SU-DHL-6 (cell line): ENCODE data around the gene ACVR1.

Experiments
- EZH2phosphoT487 ChIP-seq: fragments of 200-600 bp; sonication (generic), shearing (Covaris generic); conservative IDR thresholded peaks from 2 replicates; pipeline ENCODE4 v1.6.1; 2018; ENCODE audit warnings: mild to moderate bottlenecking, antibody characterized with exemption, low read length, moderate library complexity, mixed read lengths
- TF ChIP-seq, protein P1 (sequence below): fragments of 200-600 bp; sonication (generic); IDR thresholded peaks from one replicate; pipeline ENCODE4 v1.5.1; 2017; ENCODE audit warnings: antibody characterized with exemption, mild to moderate bottlenecking, low read length, moderate library complexity; ENCODE audit not compliant: insufficient read depth, poor library complexity, severe bottlenecking

DNA sequence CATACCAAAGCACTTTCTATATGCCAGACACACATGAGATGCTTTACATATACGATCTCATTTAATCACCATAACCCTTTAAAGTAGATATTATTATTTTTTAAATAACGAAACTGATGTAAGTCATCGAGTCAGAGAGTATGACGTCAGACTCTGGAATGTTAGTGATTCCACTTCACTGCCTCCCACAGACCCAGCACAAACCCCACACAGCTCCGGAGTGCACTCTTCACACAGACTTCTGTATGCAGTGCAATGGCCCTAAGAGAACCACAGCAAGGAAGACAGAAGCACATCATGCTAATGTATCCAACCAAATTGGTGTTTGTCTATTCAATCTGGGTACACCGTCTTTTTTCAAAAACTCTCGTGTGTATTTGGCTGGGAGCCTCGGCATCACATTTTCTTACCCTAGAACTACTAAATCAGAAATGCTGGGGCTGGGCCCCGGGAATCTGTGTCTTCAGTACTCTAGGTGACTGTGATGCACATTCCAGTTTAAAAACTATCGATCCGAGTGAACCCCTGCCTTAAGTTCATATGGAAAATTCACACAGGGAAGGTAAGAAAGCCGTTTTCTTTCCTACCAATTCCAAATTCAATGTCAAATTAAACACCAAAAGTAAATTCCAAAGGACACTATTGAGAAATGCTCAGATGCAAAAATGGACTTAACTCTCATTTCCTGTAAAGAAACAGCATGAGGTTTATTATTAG lies 129.7 kb downstream of the ACVR1 start:
- TF ChIP-seq, protein P1, sequence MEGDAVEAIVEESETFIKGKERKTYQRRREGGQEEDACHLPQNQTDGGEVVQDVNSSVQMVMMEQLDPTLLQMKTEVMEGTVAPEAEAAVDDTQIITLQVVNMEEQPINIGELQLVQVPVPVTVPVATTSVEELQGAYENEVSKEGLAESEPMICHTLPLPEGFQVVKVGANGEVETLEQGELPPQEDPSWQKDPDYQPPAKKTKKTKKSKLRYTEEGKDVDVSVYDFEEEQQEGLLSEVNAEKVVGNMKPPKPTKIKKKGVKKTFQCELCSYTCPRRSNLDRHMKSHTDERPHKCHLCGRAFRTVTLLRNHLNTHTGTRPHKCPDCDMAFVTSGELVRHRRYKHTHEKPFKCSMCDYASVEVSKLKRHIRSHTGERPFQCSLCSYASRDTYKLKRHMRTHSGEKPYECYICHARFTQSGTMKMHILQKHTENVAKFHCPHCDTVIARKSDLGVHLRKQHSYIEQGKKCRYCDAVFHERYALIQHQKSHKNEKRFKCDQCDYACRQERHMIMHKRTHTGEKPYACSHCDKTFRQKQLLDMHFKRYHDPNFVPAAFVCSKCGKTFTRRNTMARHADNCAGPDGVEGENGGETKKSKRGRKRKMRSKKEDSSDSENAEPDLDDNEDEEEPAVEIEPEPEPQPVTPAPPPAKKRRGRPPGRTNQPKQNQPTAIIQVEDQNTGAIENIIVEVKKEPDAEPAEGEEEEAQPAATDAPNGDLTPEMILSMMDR = no peak
- TF ChIP-seq EZH2phosphoT487 = no peak
